ENCODE results near the gene CDKAL1. TPM values are rescaled to one million over a fixed set of nuclear protein-coding genes. Genes with fewer than 3 reads are reported as not detected.

The CDKAL1 gene
- total RNA-seq, 1 experiment from 2014 or later, result 11.8 TPM

DNA sequence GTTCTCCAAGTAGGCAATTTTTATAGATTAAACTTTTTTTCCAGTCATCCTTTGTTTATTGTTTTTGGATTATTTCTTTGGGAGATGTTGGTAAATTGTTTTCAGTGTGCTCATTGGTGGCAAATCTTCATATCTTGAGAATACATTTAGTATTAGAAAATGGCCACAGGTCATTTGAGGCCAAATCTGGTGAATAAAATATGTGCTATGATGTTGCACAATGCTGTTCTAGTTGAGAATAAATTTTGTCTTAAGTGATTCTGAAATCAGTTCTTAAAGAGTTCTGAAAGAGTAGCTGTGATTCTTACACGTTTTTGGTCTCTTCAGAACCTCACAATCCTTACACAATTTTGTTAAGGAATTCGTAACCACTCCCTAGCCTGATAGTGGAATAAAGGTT, 20.1 kb downstream of the CDKAL1 start:
- ChIA-PET POLR2A (interaction anchor here (0.9 kb wide), 1 partner anchor 1039 kb away, joined by 3 read pairs; the partner anchor contains the start of gene SOX4), CTCF (no interaction called here)
- no peaks in the 10 kb centered on the region for H3K4me1 Mint-ChIP-seq (ENCODE audit: insufficient read depth, unreplicated experiment)
- intact Hi-C loops (cut with micrococcal nuclease), result no loop called here
- peak overlapping the region; percentile 67 for H3K27ac Mint-ChIP-seq (ENCODE audit: low read depth, unreplicated experiment)
- no peak overlapping the region for H3K4me3 Mint-ChIP-seq (ENCODE audit: unreplicated experiment)
- H3K27me3 Mint-ChIP-seq (ENCODE audit: insufficient read depth, unreplicated experiment), result no peaks in the 10 kb centered on the region
- peaks cover 31% of the 10 kb centered on the region for H3K36me3 Mint-ChIP-seq (ENCODE audit: insufficient read depth, unreplicated experiment)
- TF ChIP-seq, protein P1, sequence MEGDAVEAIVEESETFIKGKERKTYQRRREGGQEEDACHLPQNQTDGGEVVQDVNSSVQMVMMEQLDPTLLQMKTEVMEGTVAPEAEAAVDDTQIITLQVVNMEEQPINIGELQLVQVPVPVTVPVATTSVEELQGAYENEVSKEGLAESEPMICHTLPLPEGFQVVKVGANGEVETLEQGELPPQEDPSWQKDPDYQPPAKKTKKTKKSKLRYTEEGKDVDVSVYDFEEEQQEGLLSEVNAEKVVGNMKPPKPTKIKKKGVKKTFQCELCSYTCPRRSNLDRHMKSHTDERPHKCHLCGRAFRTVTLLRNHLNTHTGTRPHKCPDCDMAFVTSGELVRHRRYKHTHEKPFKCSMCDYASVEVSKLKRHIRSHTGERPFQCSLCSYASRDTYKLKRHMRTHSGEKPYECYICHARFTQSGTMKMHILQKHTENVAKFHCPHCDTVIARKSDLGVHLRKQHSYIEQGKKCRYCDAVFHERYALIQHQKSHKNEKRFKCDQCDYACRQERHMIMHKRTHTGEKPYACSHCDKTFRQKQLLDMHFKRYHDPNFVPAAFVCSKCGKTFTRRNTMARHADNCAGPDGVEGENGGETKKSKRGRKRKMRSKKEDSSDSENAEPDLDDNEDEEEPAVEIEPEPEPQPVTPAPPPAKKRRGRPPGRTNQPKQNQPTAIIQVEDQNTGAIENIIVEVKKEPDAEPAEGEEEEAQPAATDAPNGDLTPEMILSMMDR (IDR thresholded peaks at IDR 0.05; ENCODE audit: unreplicated experiment), result no peak
- no peaks in the 10 kb centered on the region for H3K9me3 Mint-ChIP-seq (ENCODE audit: unreplicated experiment)
- BruUV-seq (replicated peaks), result no TSS peak
- DNase-seq (ENCODE audit: unreplicated experiment), result no peak

DNA sequence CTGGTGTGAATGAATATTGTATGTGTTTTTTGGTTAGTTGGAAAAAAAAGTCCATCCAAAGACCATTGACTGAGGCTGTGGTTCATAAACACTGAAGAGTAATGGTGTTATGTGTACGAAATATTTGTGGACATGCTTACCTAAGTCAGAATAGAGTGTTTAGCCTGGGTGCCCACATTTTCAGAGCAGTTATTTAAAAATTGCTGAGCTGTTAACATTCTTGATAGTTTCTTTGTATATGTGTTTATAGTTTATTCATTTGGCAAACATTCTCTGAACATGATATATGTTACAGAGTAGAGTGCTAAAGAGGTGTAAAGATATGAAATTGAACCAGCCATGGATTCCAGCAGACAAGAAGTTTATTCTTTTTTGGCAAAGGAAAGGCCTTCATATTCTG, 20.6 kb downstream of the CDKAL1 start:
- CTCF ChIA-PET, result interaction anchor here (0.8 to 1.8 kb wide), 3 partner anchors 9 to 1034 kb away, joined by 3 to 12 read pairs (median 3); no protein-coding TSS in a partner anchor
- POLR2A ChIA-PET, result interaction anchor here (0.9 kb wide), 1 partner anchor 1039 kb away, joined by 3 read pairs; the partner anchor contains the start of gene SOX4
- H3K4me3 Mint-ChIP-seq (ENCODE audit: unreplicated experiment), result no peak overlapping the region
- peaks cover 2% of the 10 kb centered on the region for H3K4me1 Mint-ChIP-seq (ENCODE audit: insufficient read depth, unreplicated experiment)
- no peaks in the 10 kb centered on the region for H3K9me3 Mint-ChIP-seq (ENCODE audit: unreplicated experiment)
- H3K27me3 Mint-ChIP-seq (ENCODE audit: insufficient read depth, unreplicated experiment), result no peaks in the 10 kb centered on the region
- peaks cover 27% of the 10 kb centered on the region for H3K36me3 Mint-ChIP-seq (ENCODE audit: insufficient read depth, unreplicated experiment)
- BruUV-seq (replicated peaks), result no TSS peak
- TF ChIP-seq, protein P1 (IDR thresholded peaks at IDR 0.05; ENCODE audit: unreplicated experiment), result no peak
- no peak for DNase-seq (ENCODE audit: unreplicated experiment)
- H3K27ac Mint-ChIP-seq (ENCODE audit: low read depth, unreplicated experiment), result peak overlapping the region; percentile 67
- intact Hi-C loops (cut with micrococcal nuclease), result no loop called here

DNA sequence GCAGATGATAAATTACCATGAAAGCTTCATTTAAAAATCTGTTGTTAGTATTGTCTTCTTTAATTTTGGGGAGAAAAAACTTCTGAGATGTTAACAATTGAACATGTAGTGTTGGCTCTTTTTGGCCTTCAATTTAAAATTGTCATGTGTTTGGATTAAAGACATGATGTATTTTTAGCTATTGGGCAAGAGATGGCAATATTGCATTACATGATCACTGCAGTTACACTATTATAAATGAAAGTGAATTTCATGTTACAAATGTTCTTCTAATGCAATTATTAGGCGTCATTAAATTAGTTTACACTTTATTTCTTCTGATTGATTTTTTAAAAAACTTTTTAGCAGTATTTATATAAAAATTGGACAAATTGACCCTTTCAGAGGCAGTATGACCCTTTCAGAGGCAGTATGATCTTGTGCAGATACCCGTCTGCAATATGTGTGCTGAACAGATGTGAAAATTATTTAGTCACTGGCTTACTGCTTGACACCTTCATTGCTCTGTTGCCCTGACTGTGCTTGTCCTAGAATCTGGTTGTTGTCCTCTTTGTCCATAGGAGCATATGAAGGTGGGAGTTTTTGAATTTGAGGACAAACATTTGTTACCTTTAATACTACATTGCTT, 25.8 kb downstream of the CDKAL1 start:
- Mint-ChIP-seq H3K9me3 (ENCODE audit: unreplicated experiment) (no peaks in the 10 kb centered on the region), H3K27me3 (ENCODE audit: insufficient read depth, unreplicated experiment) (no peaks in the 10 kb centered on the region), H3K4me1 (ENCODE audit: insufficient read depth, unreplicated experiment) (peaks cover 7% of the 10 kb centered on the region), H3K4me3 (ENCODE audit: unreplicated experiment) (no peak overlapping the region), H3K27ac (ENCODE audit: low read depth, unreplicated experiment) (no peak overlapping the region), H3K36me3 (ENCODE audit: insufficient read depth, unreplicated experiment) (peaks cover 15% of the 10 kb centered on the region)
- no peak for DNase-seq (ENCODE audit: unreplicated experiment)
- CTCF ChIA-PET, result interaction anchor here (0.6 to 0.9 kb wide), 9 partner anchors 10 to 1472 kb away, joined by 3 to 5 read pairs (median 3); no protein-coding TSS in a partner anchor
- no TSS peak for BruUV-seq (replicated peaks)
- TF ChIP-seq, protein P1 (IDR thresholded peaks at IDR 0.05; ENCODE audit: unreplicated experiment), result no peak
- POLR2A ChIA-PET, result interaction anchor here (0.5 to 1.5 kb wide), 2 partner anchors 1033 to 1037 kb away, joined by 5 to 7 read pairs; partner anchors contain the start of gene SOX4
- intact Hi-C loops (cut with micrococcal nuclease), result loop anchor here (5.0 to 10.0 kb wide), 3 partner anchors 455 to 1375 kb away; no protein-coding TSS in a partner anchor

DNA sequence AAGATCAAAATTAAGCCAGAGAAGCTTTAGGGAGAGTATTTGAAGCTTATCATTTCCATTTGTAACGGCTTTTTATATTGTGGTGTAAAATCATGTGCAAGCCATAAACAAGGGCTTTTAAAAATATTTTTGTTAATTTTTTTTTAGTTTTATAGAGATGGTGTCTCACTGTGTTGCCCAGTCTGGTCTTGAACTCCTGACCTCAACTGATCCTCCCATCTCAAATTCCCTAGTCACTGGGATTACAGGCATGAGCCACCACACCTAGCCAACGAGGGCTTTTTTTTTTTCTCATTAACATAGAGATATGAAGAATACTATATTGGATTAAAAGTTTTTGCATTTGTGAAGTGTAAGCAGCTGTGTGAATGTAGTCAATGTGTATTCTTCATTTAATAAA, 29.1 kb downstream of the CDKAL1 start:
- POLR2A ChIA-PET, result interaction anchor here (1.1 to 5.0 kb wide), 5 partner anchors 28 to 1185 kb away, joined by 3 to 26 read pairs (median 4); partner anchors contain the start of genes E2F3 and SOX4

More for the DNA sequence above, 29.1 kb downstream of the CDKAL1 start:
- H3K9me3 Mint-ChIP-seq (ENCODE audit: unreplicated experiment), result no peaks in the 10 kb centered on the region
- TF ChIP-seq, protein P1 (IDR thresholded peaks at IDR 0.05; ENCODE audit: unreplicated experiment), result no peak
- no TSS peak for BruUV-seq (replicated peaks)
- H3K4me3 Mint-ChIP-seq (ENCODE audit: unreplicated experiment), result no peak overlapping the region
- DNase-seq (ENCODE audit: unreplicated experiment), result no peak
- H3K27me3 Mint-ChIP-seq (ENCODE audit: insufficient read depth, unreplicated experiment), result no peaks in the 10 kb centered on the region
- H3K27ac Mint-ChIP-seq (ENCODE audit: low read depth, unreplicated experiment), result peak overlapping the region; percentile 22
- intact Hi-C loops (cut with micrococcal nuclease), result loop anchor here (5.0 to 10.0 kb wide), 3 partner anchors 451 to 1371 kb away; no protein-coding TSS in a partner anchor
- peaks cover 5% of the 10 kb centered on the region for H3K36me3 Mint-ChIP-seq (ENCODE audit: insufficient read depth, unreplicated experiment)
- peaks cover 7% of the 10 kb centered on the region for H3K4me1 Mint-ChIP-seq (ENCODE audit: insufficient read depth, unreplicated experiment)
- CTCF ChIA-PET, result interaction anchor here (0.5 to 4.7 kb wide), 16 partner anchors 8 to 1867 kb away, joined by 3 to 56 read pairs (median 3); partner anchors contain the start of gene SOX4
